CD4-positive, alpha-beta T cell treated with Interleukin-15 for 4 hours (primary cell): ENCODE measurements around the gene LRIT2.

Experiments used
- DNase-seq: peaks from one replicate; pipeline ENCODE4 v3.0.0-alpha.2; 2020; ENCODE audit warnings: low spot score

LRIT2 gene

GRCh38 chr10:84225427-84226173 lies at the start of gene LRIT2:
TSS of gene LRIT2 (minus strand) at chr10:84225544. CDS start at chr10:84225520, 24 bp downstream.
- no peak for DNase-seq

DNA sequence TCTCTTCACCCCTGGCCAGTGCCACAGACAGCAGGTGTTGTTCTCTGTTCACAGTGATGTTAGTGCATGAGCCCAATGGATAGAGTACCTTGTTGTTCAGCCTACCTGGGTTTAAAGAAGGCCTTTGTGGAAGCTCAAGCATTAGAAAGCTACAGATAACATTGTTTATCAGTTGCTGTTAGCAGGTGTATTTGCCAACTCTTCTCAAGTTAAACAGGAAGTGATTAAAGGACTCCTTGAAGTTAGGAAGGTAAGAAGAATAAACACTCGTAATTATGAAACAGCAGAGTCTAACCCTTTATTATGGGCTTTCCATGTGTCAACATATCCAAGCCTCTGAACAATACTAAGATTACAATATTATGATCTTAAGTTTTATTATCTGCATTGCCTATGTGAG lies 45.4 kb upstream of the LRIT2 start:
- DNase-seq, result no peak

- no peak for DNase-seq
Observed at GRCh38 chr10:84269773-84270172, 44.4 kb upstream of the LRIT2 start.

DNA sequence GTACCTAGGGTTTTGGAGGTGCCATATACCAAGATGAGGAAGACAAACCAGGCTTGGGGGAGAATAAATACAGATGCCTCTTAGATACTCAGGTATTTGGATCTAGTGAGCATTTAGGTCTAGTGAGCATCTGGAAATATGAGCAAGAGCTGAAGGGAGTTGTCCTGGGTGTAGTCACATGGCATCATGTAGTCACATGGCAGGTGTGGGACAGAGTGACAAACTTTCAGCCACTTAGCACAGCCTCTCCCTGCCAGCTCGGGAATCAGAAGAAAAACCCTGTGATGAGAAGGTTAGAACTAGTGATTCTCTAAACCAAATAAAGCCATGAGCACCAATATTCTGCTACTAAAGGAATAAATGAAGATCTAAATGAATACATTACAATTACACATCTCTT lies 43.8 kb upstream of the LRIT2 start:
- no peak for DNase-seq

DNA sequence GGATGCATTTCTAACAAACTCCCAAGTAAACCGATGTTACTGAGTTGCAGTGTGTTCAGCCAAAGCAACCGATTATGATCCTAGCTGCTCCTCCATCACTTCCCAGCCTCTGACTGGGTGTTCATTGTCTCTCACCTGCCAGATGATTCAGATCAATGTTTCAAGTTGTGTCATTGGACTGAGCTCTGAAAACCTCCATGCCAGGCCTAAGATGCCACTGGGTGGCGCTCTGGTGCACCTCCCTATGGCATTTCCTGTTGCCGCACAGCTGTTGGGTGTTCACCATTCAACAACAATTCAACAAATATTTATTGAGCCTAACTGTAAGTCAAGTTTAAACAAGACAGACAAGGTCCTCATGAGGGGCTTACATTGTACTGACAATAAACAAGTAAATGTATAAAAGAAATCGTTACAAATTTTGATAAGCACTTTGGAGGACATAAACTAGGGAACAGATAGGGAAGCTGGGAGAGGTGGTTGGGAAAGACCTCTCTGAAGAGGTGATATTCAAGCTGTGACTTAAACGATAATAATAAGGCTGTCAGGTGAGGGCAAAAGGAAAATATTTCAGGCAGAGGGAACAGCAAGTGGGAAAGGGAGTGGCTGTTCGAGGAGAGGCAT lies 42.3 kb upstream of the LRIT2 start:
- peak; percentile 62 for DNase-seq

DNA sequence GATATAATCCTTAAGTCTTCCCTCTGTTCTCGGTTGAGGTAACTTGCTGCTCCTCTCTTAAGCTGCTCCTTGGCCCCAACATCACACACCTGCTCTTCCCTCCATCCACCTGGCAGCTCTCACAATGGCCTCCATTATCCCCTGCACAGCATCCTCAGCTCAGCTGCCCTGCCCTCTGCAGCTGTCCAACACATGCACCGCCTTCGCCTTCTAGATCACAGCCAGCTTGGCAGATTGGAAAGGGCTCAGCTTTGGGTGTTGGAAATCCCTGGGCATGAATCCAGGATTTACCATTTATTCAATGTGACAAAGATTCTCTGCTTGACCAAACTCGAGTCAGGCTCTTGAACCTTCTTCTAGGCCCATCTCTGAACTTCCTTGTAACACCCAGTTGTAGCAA lies 40.1 kb upstream of the LRIT2 start:
- no peak for DNase-seq

DNA sequence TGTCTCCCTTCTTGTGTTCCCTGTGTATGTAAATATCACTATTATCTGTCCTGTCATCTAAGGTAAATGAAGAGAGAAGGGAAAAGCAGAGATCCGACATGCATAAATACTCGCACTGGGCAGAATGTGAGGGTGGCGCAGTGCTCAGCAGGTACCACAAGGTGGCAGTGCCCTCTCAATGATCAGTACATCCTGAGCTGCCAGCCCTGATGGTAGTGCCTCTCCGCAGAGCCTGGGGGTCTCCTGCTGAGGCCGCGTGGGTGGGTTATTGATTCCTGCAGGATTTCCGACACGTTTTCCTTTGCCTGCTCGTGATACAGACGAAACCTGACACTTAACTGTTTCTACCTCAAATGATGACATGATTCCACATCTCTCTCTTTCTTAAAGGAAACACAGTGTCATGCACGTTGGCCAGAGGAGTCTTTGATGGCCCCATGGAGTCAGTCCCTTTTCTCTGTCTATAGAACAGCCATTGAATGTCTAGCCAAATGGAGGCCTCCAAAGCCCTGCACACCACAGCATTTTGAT lies 39.3 kb upstream of the LRIT2 start:
- peak; percentile 70 for DNase-seq

- DNase-seq, result no peak
Observed at GRCh38 chr10:84263716-84264115, 38.4 kb upstream of the LRIT2 start.

DNA sequence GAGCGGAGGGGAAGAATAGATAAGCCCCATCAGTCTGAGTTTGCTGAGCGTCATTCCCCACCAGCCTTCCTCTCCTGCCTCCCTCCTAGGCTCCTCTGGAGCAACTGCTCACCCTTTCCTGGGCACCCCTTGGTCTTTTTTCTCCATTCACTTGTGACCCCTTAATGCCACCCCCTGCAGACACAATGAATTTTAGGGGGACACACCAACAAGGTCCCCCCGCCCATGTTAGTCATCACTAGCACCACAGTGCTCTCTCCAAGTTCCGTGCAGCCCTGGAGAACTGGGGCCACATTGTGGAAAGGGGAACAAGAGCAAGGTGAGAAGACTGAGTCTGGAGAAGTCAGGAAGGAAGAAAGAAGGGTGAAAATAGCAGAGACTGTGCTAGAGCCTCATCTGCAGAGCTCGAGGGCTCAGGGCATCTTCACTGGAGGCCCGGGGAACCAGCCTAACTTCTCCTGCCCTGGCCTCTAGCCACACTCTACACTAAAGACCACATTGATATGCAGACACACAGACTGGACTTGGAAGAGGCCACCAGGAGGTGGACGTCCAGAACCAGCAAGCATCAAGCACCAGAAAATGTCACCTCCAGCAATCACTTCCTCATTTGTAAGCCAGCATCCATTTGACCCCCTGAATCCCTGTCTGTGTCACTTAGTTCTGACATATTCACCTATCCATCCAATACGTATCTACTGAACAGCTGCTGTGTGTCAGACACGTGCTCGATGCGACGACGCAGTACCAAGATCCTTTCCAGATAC lies 37.0 kb upstream of the LRIT2 start:
- no peak for DNase-seq

DNA sequence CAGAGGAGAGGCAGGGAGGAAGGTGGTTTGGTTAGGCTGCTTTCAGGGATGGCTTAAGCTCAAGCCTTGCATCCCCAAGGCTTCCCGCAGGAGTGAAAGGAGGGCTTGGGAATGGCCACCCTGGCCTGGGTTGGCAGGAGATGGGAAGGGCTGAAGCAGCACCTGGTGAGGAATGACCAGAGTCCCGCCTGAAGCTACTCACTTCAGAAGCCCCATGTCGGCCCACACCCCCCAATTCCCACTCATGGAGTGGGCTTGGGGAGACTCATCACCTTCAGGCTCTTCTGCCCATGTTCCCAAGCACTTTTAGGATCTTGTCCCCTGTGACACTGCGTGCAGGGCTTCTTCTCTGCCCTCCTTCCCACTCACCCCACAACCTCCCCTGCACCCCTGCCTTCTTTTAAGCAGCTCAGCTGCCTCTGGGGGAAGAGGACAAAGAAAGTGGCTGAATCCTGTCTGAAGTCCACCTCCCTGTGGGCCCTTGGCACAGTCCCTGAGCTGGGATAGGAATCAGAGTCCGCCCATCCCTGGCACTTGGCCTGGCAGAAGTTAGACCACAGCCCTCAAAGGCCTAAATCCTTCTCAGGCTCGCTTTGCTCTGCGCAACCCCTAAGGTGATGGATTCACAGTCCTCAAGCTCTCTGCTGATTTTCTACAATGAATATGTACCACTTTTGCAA lies 36.0 kb upstream of the LRIT2 start:
- no peak for DNase-seq

DNA sequence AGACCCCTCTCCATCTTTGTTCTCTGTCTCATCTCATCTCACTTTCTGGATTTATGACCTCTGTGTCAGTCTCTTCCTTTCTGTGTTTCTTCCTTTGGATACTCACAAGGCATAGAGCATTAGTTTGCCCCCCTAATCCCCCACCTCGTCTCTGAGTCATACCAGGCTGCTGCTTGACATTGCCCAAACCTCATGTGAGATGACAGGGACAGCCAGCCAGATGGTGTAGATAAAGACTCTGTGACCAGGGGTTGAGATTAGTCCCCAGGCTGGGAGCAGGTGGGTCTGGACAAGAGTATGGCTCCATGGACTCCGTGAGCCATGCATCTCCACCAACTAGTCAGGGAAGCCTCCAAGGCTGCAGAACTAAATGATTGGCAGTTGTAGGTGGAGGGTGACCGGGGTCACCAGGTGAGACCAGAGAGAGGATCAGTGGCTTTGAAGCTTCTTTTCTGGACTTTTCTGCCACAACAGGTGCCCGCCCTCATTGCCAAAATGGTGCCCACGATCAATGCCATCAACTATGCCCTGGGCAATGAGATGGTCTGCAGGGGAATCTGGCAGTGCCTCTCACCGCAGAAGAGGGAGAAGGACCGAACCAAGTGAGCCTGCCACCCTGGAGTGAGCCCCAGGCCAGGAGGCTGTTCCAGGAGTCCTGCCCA lies 32.8 kb upstream of the LRIT2 start:
- no peak for DNase-seq

DNA sequence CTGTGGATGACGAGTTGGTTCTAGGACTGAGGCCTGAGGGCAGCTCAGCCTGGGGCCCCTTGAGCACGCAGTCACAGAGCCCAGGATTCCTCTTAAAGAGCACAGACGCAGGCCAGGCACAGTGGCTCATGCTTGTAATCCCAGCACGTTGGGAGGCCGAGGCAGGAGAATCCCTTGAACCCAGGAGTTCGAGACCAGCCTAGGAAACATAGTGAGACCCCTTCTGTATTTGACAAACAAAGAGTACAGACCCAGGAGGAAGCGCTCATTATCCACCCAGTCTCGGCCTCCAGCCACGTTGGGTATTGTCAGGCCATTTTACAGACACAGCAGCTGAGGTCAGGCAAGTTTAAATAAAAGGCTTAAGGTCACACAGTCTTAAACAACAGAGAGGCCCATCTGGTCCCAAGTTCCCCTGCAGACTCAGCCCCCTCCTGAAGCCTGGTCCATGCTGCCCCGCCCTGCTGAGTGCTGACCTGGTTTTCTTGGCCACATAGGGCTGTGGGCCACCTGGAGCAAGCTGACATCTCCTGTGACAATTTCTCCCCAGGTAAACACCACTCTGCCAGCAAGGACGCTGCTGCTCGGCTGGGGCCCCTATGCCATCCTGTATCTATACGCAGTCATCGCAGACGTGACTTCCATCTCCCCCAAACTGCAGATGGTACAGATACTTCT lies 32.1 kb upstream of the LRIT2 start:
- DNase-seq, result no peak

DNA sequence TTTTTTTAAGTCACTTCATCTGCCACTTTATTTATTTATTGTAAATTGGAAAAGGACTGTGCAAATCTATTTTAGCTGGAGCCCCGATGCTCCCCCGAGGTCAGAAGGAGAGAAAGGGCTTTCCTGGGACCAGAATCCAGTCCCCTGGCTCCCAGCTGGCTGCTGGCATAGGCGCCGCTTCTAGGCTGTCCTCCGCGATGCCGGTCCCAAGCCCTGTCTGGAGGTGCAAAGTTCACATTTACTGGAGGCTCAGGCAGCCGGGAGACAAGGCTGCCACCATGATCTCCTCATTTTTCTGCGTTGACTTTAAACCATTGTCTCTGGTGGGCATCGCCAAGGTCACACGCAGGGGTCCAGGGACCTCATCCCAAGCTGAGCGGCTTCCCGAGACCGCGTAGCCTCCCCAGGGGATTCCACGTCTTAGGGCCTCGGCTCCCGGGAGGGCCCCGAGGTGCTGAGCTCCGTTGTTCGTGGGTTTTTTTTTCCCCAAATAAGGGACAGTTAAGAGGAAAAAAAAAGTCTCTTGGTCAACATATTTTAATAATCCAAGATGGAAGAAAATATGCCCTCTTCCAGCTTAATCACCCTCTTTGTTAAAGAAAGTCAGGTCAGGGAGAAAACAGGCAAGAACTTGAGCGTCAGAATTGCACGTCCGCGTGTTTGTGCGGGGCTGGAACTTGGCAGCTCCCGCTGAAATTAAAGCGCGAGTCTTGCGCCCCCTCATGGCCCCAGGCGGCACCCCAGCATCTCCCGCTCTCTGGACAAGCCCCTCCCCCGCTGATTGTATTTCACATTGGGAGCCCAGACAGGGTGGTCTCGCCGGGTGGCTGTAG lies 31.4 kb upstream of the LRIT2 start:
- no peak for DNase-seq

GRCh38 chr10:84254552-84255478 lies 29.5 kb upstream of the LRIT2 start:
- DNase-seq, result no peak

DNA sequence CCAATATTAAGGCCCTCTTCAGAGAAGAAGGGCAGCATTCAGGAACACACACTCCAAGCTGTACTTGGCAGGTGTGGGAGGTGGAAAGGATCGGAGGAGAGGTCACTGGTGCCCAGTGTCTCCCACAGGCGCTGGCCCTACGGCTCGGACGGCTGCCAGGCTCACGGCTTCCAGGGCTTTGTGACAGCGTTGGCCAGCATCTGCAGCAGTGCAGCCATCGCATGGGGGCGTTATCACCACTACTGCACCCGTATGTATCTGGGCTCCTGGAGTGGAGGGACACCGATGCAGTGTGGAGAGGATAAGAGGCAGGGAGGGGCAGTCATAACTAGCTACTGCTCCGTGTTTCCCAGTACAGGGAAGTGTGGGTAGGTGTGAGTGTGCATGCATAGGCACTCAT lies 23.4 kb upstream of the LRIT2 start:
- no peak for DNase-seq

DNA sequence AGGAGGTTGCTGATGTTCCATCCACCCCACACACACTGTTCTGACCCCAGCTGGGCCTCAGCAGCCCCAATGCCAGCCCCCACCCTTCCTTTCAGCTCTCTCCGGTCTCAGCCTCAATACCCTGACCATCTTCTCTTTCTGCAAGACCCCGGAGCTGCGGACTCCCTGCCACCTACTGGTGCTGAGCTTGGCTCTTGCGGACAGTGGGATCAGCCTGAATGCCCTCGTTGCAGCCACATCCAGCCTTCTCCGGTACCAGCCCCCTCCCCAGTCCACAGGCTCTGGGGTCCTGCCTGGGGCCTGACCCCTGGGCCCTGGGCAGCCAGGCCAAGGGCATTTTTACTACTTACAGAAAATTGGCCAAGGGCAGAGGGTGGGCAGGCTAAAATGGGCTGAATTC lies 22.2 kb upstream of the LRIT2 start:
- no peak for DNase-seq

DNA sequence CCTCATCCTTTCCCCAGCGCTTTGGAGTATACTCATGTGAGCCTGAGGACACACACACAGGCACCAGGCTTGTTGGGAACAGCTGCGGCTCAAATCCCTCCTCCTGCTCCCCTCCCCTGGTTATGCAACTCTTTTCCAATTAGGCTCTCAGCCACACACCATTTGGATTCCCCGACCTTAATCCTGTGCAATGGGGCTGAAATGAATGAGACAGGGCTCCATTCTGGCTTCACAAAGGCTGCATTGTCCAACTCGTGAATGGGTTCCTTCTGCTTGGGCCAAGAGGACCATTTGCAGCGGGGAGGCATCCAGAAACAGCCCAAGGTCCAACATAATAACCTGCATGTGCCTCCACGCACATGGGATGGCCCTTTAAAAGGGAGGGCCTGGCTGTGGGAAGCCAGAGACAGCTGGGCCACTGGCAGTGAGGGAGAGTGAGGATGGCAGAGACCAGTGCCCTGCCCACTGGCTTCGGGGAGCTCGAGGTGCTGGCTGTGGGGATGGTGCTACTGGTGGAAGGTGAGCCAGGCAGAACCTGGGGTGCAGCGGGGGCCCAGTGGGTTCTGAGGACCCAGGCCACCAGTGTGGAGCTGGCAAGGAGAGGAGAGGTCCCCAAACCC lies 19.4 kb upstream of the LRIT2 start, which contains the start of gene RGR:
Gene RGR, plus strand, starts transcription at position 403 of the 620 bp plus-strand sequence. Its CDS starts 38 bp downstream, at position 441.
- DNase-seq, result no peak

- no peak for DNase-seq
Observed at GRCh38 chr10:84243759-84244158, 18.4 kb upstream of the LRIT2 start.
